ENCODE measurements around the gene UNC5C.

UNC5C gene

GRCh38 chr4:95517576-95518345 is 31.0 kb downstream of the UNC5C start:
- DNase-seq = no peak

DNA sequence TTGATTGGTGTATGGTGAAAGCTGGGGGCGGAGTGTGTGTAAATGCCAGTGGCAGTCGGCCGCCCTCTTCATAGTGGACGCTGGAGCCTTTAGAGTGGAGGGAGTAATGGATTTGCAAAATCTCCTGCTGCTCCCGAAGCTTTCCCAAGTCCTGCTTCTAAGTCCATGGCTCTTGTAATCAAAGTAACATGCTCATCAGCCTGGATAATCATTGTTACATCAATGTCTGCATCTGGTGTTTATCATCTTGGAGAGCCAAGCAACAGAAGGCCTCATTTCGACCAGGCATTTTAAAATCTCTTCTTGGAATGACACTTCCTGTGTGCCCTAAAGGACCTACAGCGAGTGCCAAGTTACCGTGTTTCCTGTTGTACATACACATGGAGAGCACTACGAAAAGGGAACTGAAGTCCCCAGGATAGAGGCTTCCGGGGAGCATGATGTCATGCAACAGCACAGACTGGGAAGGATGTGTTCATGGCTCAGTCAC is 32.2 kb downstream of the UNC5C start:
- no peak for DNase-seq

DNA sequence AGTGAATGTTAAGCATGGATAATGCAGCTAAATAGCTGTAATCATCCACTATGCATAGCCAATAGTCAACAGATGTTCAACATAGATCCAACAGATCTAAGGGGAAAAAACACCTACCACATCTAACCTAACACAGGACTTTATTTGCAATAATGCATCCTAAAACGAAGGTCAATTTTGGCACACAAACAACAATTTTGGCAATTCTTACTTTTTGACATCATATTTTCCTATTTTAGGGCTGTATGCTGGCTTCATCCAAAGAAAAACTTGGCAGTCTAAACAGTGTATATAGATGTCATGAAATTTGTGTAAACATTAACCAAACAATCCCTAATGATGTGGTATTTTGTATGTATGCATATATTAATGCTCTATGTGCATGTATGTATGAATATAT is 33.2 kb downstream of the UNC5C start:
- DNase-seq = no peak

DNA sequence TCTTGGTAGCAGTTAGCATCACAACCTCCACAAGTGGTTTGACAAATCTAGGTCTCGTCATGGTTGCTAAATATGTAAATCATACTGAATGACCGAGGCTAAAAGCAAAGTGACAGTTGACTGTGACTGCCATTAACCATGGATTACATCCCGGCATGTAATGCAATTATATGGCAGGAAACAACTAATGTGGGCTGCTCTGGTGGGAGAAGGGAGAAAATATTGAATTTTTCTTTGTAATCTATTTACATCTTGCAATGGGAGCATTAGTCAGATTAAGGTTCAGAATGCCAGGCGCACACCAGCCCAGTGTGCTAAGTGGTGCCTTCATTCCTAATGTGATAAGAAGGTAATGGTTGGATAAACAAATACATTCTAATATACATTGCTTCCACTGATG is 35.8 kb downstream of the UNC5C start:
- no peak for DNase-seq

DNA sequence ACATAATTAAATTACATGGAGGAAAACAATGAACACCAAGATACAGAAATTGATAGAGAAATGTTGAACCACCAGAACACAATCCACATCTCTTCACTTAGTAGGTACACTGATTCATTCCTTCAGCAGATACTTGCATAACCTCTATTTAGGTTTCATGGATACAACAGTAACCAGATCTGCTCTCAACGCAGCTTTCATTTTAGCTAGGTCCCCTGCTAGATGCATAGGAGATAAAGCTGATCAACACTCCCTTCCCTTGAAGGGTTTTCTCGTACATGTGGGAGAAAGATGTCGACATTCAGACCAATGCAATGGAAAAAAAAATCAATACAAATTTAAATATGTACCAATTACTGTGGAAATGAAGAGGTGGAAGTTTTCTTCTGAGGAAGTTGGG is 37.3 kb downstream of the UNC5C start:
- DNase-seq = no peak

DNA sequence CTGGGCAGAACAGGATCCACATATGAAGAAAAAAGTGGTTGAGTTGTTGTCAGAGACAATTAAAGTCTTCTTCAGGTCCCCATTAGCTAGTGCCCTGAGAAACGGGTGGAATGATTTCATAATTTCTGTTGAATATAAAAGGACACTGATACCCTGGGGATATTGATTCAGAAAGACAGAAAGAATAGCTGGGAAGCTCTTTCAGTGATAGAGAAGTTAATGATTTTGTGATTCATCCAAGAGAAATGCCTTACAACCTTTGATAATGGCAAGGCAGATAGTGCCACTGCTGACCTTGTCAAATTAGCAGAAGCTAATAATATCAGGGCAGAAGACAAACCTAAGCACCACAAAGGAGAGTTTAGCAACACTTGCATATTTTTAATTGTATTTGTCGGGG is 37.9 kb downstream of the UNC5C start:
- DNase-seq = no peak

DNA sequence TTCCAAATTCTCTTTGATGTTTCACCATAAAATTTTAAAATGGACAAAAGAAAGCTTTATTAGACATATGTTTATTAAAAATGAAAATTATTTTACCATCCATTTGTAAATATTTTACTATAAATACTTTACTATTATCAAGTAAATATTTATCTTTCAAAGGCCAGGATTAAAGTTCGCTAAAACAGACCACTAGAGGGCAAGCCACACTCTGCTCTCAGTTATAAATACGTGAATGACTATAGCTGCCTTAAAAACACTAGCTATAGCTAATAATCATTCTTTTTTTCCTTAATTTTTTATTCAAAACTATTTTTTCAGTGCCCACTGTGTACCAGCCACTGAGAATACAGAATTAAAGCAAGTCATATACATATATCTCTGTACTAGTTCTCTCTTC is 38.6 kb downstream of the UNC5C start:
- DNase-seq = peak; percentile 2

GRCh38 chr4:95508421-95508820 is 40.4 kb downstream of the UNC5C start:
- peak; percentile 2 for DNase-seq

- DNase-seq = no peak
These were observed 41.2 kb downstream of the UNC5C start for GRCh38 chr4:95507561-95507960.

GRCh38 chr4:95507147-95507546 is 41.6 kb downstream of the UNC5C start:
- no peak for DNase-seq

DNA sequence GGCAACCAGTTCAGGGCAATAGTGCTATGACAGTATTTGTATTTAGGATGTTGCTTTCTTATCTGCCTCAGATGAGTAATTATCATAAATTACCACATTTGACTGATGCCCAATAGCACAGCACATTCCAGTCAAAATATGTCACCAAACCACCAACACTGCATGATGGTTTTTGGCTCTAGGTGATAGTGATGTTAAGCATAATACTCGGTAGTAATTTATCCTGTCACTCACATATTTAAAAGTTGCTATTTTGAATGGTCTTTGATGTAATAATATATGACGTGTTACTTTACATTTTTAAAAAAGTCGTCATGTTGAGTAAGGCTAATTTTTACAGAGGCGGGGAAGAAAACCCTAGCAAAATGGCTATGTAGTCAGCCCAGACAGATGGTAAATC is 42.5 kb downstream of the UNC5C start:
- no peak for DNase-seq

DNA sequence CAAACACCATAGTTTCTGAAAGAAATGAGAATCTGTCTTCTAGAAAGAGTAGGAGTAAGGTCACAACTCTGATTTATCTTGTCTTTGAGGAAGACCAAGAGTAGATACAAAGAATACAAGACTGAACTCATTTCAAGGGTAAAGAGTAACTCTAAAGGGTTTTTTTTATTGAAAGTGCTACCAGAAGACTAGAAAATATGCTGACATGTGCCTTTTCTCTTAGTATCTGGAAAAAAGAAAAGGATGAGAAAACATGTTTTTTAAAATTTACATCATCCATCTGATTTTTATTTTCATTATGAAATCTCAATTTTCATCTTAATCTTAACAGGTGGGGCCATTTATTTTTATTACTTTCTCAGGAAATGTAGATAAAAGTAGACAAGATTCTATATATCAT is 43.0 kb downstream of the UNC5C start:
- no peak for DNase-seq

DNA sequence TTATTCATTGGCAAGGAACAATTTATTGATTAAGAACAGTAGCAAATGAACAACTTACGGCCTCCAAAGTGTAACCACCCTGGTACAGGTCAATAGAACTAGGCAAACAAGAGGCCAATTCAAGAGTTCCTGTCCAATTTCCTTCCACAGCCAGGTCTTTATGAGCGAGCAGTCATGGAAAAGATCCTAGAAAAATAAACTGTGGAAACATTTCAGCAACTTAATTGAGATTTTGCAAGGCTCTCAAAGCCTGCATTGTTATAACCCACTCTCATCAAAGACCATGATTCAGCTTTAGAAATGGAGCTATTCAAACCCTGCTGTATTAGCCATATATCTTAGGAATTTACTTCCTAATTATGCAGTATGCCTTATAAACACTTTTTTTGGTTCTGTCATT is 43.6 kb downstream of the UNC5C start:
- DNase-seq = no peak

DNA sequence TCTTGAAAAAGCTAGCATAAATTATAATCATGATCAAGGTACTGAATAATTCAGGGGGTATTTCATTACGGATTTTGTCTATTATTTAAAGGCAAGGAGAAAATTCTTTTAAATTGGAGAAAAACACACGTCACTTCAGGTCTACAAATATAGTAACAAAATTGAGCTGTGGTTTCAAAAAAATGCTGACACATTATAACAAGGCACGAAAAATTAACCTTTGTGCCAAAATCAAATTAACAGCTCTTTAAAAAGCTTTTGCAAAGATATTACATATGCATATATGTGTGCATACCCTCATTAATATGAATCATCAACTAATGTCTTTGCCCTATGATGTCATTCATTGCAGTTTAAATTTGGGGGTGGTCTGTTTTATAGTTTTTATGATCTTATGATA is 44.3 kb downstream of the UNC5C start:
- DNase-seq = no peak

GRCh38 chr4:95500361-95500760 is 48.4 kb downstream of the UNC5C start:
- DNase-seq = no peak

DNA sequence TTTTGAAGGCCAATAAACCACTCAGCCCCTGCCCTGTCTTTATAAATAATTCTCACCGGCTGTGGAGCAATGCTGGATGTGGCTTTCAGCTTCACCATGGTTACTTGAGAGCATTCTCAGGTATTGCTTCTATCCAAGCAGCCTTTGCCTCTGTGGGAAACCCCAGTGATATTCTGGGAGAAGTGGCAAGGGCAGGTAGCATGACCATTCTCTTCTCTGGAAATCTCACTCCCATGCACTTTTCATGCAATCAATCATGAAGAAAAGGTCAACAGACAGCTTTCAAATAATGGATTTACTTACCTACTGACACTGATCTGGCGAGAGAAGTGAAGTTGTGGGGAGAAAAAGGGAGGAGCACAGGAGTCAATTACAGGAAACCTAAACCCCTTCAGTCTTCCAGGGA is 49.5 kb downstream of the UNC5C start:
- no peak for DNase-seq

- no peak for DNase-seq
These were observed 54.6 kb downstream of the UNC5C start for GRCh38 chr4:95494186-95494585.

DNA sequence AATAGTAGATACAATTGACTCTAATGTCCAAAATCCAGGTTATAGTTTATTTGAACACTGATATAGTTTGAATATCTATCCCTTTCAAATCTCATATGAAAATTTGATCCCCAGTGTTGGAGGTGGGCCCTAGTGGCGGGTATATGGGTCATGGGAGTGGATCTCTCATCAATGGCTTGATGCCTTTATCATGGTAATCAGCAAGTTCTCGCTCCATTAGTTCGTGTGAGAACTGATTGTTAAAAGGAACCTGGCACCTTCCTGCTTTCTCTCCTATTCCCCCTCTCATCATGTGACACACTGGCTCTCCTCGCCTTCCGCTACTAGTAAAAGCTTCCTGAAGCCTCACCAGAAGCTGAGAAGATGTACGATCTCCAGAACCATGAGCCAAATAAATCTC is 70.1 kb downstream of the UNC5C start:
- DNase-seq = no peak

- no peak for DNase-seq
These were observed 72.7 kb downstream of the UNC5C start for GRCh38 chr4:95476121-95476520.

- DNase-seq = no peak
These were observed 76.2 kb downstream of the UNC5C start for GRCh38 chr4:95472534-95472933.

DNA sequence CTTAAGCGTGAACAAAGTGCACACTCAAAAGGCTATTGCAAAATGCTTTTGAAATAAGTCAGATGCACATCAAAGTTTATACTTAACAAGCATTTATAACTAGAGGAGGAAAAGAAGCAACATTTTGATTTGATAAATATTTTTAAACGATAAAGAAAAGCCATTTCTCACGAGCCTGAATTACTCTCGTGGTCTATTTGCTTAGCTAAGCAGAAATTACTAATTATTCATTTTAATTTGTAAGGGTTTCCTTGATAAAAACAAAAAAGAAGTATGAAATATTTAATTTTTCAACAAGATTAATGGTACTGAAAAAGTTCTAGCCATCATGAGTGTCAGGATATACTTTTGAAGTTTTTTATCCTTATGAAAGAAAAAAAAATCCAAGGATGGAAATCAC is 78.2 kb downstream of the UNC5C start:
- no peak for DNase-seq

- no peak for DNase-seq
These were observed 79.2 kb downstream of the UNC5C start for GRCh38 chr4:95469617-95470016.

GRCh38 chr4:95466791-95467190 is 82.0 kb downstream of the UNC5C start:
- no peak for DNase-seq

- DNase-seq = no peak
These were observed 83.8 kb downstream of the UNC5C start for GRCh38 chr4:95465010-95465409.

DNA sequence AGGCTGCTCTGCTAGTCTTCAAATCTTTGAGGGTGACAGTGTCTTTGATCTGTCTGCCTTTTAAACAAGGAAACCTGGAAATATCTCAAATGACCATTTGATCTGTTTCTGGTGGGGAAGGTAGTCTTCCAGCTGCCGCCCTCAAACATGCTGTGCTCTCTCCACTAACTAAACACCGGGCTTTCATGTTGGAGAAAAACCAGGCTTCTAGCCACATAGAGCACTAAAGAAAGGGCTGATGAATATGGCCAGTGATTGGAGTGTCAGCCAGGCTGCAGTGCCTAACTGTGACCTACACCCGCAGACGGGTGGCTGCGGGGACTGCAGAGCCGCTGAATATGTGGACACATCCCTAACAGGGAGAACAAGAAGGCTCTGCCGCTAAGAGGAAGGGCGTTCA is 85.9 kb downstream of the UNC5C start:
- DNase-seq = no peak
